SK-N-SH (cell line): ENCODE data around the gene FAM222B. TPM values are rescaled to one million over a fixed set of nuclear protein-coding genes. Genes with fewer than 3 reads are reported as not detected.
A peak's percentile ranks its signal among the peaks of the same experiment; 100 is the strongest.

Experiments
- CTCF ChIA-PET: fragments of 300-600, 350-600 bp; formaldehyde crosslinking; extraction: SDS; loops from one replicate; lab custom pipeline; 2021; lab: Yijun Ruan, JAX
- POLR2A ChIA-PET: fragments of 350-600 bp; sonication (Branson Sonifier 250); formaldehyde crosslinking; extraction: SDS; loops from one replicate; lab custom pipeline; 2020; ENCODE audit warnings: antibody characterized with exemption, inconsistent platforms; lab: Yijun Ruan, JAX
- DNase-seq: peaks from one replicate; pipeline ENCODE4 v3.0.0; 2012
- H2AFZ ChIP-seq: fragments of 200-600 bp; sonication (generic); 2 replicates; pipeline ENCODE4 v1.8.1; 2016; ENCODE audit warnings: antibody characterized with exemption, mild to moderate bottlenecking, low read depth
- H3F3A ChIP-seq: fragments of 200-600 bp; sonication (generic); replicated peaks from 2 replicates; pipeline ENCODE3; 2016; ENCODE audit warnings: antibody characterized with exemption, mild to moderate bottlenecking; ENCODE audit not compliant: insufficient read depth
- H3K27ac ChIP-seq, 2 experiments: fragments of 200-500 bp in 1 of 2; fragments of 200-600 bp in 1 of 2; sonication (Bioruptor generic) in 1 of 2; sonication (generic), shearing (Covaris generic) in 1 of 2; 2 replicates each; pipeline versions ENCODE4 v1.5.1 to v1.6.1; 2014 to 2016; ENCODE audit warnings: low read depth in 2 of 2, inconsistent platforms in 1 of 2, low read length in 1 of 2, mild to moderate bottlenecking in 1 of 2, mixed read lengths in 1 of 2
- H3K27me3 ChIP-seq: fragments of 200-600 bp; sonication (generic), shearing (Covaris generic); 2 replicates; pipeline ENCODE4 v1.6.1; 2016; ENCODE audit warnings: mixed run types; ENCODE audit not compliant: insufficient read depth
- H3K36me3 ChIP-seq, 2 experiments: fragments of 200-500 bp in 1 of 2; fragments of 200-600 bp in 1 of 2; sonication (Bioruptor generic) in 1 of 2; sonication (generic) in 1 of 2; replicated peaks in 1 of 2; 2 replicates each; pipeline versions ENCODE3 to v1.5.1; 2014 to 2016; ENCODE audit warnings: low read length in 1 of 2, mild to moderate bottlenecking in 1 of 2; ENCODE audit not compliant: insufficient read depth in 2 of 2, control insufficient read depth in 1 of 2
- H3K4me1 ChIP-seq, 2 experiments: fragments of 200-500 bp in 1 of 2; fragments of 200-600 bp in 1 of 2; sonication (Bioruptor generic) in 1 of 2; sonication (generic), shearing (Covaris generic) in 1 of 2; 2 replicates each; pipeline versions ENCODE4 v1.5.1 to v1.6.1; 2014 to 2016; ENCODE audit warnings: low read depth in 1 of 2, low read length in 1 of 2, mixed run types in 1 of 2; ENCODE audit not compliant: insufficient read depth in 2 of 2, control insufficient read depth in 1 of 2
- H3K4me2 ChIP-seq: fragments of 200-600 bp; sonication (generic), shearing (Covaris generic); 2 replicates; pipeline ENCODE4 v1.6.1; 2017; ENCODE audit warnings: mixed run types
- H3K4me3 ChIP-seq, 2 experiments: fragments of 200-500 bp in 1 of 2; fragments of 200-600 bp in 1 of 2; sonication (Bioruptor generic) in 1 of 2; sonication (generic), shearing (Covaris generic) in 1 of 2; 2 replicates each; pipeline versions ENCODE4 v1.5.1 to v1.8.1; 2014 to 2016; ENCODE audit warnings: low read depth in 2 of 2, inconsistent platforms in 1 of 2, low read length in 1 of 2, mild to moderate bottlenecking in 1 of 2, mixed read lengths in 1 of 2, moderate library complexity in 1 of 2
- H3K79me2 ChIP-seq: fragments of 200-600 bp; sonication (generic); 2 replicates; pipeline ENCODE4 v1.8.1; 2017; ENCODE audit warnings: mild to moderate bottlenecking; ENCODE audit not compliant: insufficient read depth
- H3K9ac ChIP-seq: fragments of 200-600 bp; sonication (generic); 2 replicates; pipeline ENCODE4 v1.6.1; 2017; ENCODE audit warnings: mixed run types
- H3K9me2 ChIP-seq: fragments of 200-600 bp; sonication (generic); 2 replicates; pipeline ENCODE4 v1.6.1; 2017; ENCODE audit warnings: mixed run types
- H3K9me3 ChIP-seq: fragments of 200-600 bp; sonication (generic); 2 replicates; pipeline ENCODE4 v1.6.1; 2017; ENCODE audit warnings: mixed run types, mild to moderate bottlenecking, moderate library complexity
- H4K20me1 ChIP-seq: fragments of 200-600 bp; sonication (generic); 2 replicates; pipeline ENCODE4 v1.6.1; 2017; ENCODE audit warnings: mild to moderate bottlenecking, mixed run types; ENCODE audit not compliant: insufficient read depth
- FOXM1 ChIP-seq: IDR thresholded peaks from 2 replicates; pipeline ENCODE4 v1.4.0; 2012; ENCODE audit warnings: low read depth, mild to moderate bottlenecking
- GABPA ChIP-seq: IDR thresholded peaks from 2 replicates; pipeline ENCODE4 v1.4.0; 2012; ENCODE audit warnings: low read depth, mild to moderate bottlenecking
- GATA2 ChIP-seq: sonication (generic); formaldehyde crosslinking; IDR thresholded peaks from 2 replicates; pipeline ENCODE4 v1.5.0; 2020; ENCODE audit warnings: mild to moderate bottlenecking, missing genetic modification reagents
- MEF2A ChIP-seq: IDR thresholded peaks from 2 replicates; pipeline ENCODE4 v1.4.0; 2012; ENCODE audit warnings: low read depth, borderline replicate concordance
- MXI1 ChIP-seq: IDR thresholded peaks from 2 replicates; pipeline ENCODE4 v1.6.1; 2012; ENCODE audit warnings: mild to moderate bottlenecking, low read depth, low read length, improper control_type of control experiment
- NFIC ChIP-seq: IDR thresholded peaks from 2 replicates; pipeline ENCODE4 v1.4.0; 2012; ENCODE audit warnings: borderline replicate concordance
- RCOR1 ChIP-seq: fragments of 150-350 bp; IDR thresholded peaks from 2 replicates; pipeline ENCODE4 v1.6.1; 2017; ENCODE audit warnings: antibody characterized with exemption, low read length
- REST ChIP-seq: IDR thresholded peaks from 2 replicates; pipeline ENCODE4 v1.6.1; 2012; ENCODE audit warnings: mild to moderate bottlenecking, low read depth, low read length, moderate library complexity
- SMC3 ChIP-seq: IDR thresholded peaks from 2 replicates; pipeline ENCODE4 v1.6.1; 2012; ENCODE audit warnings: low read depth, low read length, improper control_type of control experiment
- TCF12 ChIP-seq: IDR thresholded peaks from 2 replicates; pipeline ENCODE4 v1.4.0; 2012
- WGBS: methylation state at CpG from one replicate; pipeline ENCODE4 v1.1.6; 2017; ENCODE audit warnings: low lambda C conversion rate; 5-methylcytosine and 5-hydroxymethylcytosine counted together
- polyA plus RNA-seq, 3 experiments: library from polyadenylated mRNA; depleted of rRNA; stranded (reverse); fragments of >200 nt; gene quantifications; 2 replicates each; pipeline ENCODE4 v1.2.3, GENCODE V29; 2012
- TF ChIP-seq, protein P1 (sequence below): IDR thresholded peaks from 2 replicates; pipeline ENCODE4 v1.4.0; 2012; ENCODE audit warnings: low read depth, borderline replicate concordance
- TF ChIP-seq, protein P2 (sequence below): IDR thresholded peaks from 2 replicates; pipeline ENCODE4; 2012
- TF ChIP-seq, protein P3 (sequence below): fragments of 150-350 bp; IDR thresholded peaks from 2 replicates; pipeline ENCODE4 v1.6.1; 2016; ENCODE audit warnings: mild to moderate bottlenecking, low read depth, low read length

FAM222B gene
- polyA plus RNA-seq, 1 of the 3 experiments (the other 2 are of a cell fraction), result 9.0 TPM

- TF ChIP-seq, protein P1, sequence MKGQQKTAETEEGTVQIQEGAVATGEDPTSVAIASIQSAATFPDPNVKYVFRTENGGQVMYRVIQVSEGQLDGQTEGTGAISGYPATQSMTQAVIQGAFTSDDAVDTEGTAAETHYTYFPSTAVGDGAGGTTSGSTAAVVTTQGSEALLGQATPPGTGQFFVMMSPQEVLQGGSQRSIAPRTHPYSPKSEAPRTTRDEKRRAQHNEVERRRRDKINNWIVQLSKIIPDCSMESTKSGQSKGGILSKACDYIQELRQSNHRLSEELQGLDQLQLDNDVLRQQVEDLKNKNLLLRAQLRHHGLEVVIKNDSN, result no peak
- TF ChIP-seq, protein P2, sequence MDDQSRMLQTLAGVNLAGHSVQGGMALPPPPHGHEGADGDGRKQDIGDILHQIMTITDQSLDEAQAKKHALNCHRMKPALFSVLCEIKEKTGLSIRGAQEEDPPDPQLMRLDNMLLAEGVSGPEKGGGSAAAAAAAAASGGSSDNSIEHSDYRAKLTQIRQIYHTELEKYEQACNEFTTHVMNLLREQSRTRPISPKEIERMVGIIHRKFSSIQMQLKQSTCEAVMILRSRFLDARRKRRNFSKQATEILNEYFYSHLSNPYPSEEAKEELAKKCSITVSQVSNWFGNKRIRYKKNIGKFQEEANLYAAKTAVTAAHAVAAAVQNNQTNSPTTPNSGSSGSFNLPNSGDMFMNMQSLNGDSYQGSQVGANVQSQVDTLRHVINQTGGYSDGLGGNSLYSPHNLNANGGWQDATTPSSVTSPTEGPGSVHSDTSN, result no peak
- no peak for TF ChIP-seq MXI1
Observed at GRCh38 chr17:28763137-28763799, 79.3 kb downstream of the FAM222B start (continued).

DNA sequence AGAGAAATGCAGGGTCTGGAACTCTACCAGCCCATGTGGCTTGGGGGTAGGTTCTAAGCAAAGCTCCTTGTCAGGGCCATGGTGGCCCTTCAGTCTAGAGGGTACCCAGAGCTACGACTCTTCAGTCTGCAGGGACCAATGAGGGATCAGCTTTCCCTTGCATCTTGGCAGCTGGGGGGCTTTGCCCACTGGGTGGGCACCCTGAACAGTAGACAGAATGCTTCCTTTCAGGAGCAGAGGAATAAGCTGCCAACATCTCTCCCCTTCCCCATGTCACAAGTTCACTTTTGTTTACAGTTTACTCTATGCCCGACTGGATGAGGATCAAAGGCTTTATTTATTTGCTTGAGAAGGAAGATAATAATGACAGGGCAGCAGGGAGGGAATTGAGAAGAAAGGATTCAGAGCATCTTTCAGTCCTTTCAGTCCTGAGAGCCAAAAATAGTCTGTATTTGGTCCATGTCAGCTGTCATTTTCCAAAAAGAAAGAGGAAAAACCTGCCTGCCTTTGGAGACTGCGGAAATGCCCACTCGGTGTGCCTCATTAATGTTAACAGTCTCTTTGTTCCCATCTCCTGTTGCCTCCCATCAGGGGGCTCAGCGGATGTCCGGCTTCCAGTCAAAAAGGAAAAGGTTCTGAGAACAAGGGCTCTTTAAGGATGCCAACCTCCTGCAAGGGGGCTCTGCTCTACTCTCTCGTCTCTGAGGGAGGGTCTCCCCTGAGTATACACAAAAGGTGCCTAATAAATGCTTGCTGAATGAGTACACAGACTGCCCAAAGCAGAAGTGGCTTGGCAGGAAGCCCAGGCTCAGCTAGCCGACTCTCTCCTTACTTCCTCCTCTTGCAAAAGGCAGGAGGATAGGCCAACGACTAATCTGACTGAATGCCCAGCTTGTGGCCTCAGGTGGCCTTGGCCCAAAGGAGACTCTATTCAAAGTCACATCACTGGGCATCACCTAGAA is 81.7 kb downstream of the FAM222B start:
- CTCF ChIA-PET, result interaction anchor here (0.9 to 6.5 kb wide), 8 partner anchors 12 to 356 kb away, joined by 3 to 125 read pairs (median 35); partner anchors contain the start of genes DHRS13, FLOT2, NEK8 and TLCD1
- POLR2A ChIA-PET, result no interaction called here
- peaks cover 32% of the 10 kb centered on the region for H3F3A ChIP-seq
- TF ChIP-seq NFIC (peak; percentile 44), GATA2 (CRISPR knock-in tag) (no peak)
- TF ChIP-seq, all 33 proteins: peak for 1
- H3K27ac ChIP-seq, result 0 out of 4 replicates have a peak overlapping the region, but pooled peaks of 1 of the 2 experiments have one; percentile 16
- peaks cover 5% of the 10 kb centered on the region; the same call in 1 of the 2 replicates for H4K20me1 ChIP-seq
- H3K9me3 ChIP-seq, result no peaks in the 10 kb centered on the region
- no peak overlapping the region for H3K4me3 ChIP-seq
- 61% methylated on average over 9 of the region's 9 CpGs for WGBS
- H3K79me2 ChIP-seq, result peaks cover 7% of the 10 kb centered on the region; the same call in 1 of the 2 replicates
- H3K27me3 ChIP-seq, result no peaks in the 10 kb centered on the region
- H3K36me3 ChIP-seq, result peaks cover 12 to 47% of the 10 kb centered on the region in 2 experiments
- peaks cover 0 to 19% of the 10 kb centered on the region in 2 experiments; a peak in 1 of 4 replicates for H3K4me1 ChIP-seq
- H3K9ac ChIP-seq, result no peak overlapping the region
- no peak for DNase-seq
- no peaks in the 10 kb centered on the region for H3K9me2 ChIP-seq
- no peak overlapping the region for H2AFZ ChIP-seq
- H3K4me2 ChIP-seq, result no peak overlapping the region

GRCh38 chr17:28759256-28759865 is 83.2 kb downstream of the FAM222B start:
- no peak overlapping the region for H3K9ac ChIP-seq
- peaks cover 5% of the 10 kb centered on the region; the same call in 1 of the 2 replicates for H4K20me1 ChIP-seq
- peaks cover 39% of the 10 kb centered on the region for H3F3A ChIP-seq
- no peaks in the 10 kb centered on the region for H3K9me2 ChIP-seq
- H3K4me2 ChIP-seq, result no peak overlapping the region
- no peak overlapping the region for H2AFZ ChIP-seq
- DNase-seq, result no peak
- H3K27ac ChIP-seq, result no peak overlapping the region
- H3K36me3 ChIP-seq, result peaks cover 14 to 37% of the 10 kb centered on the region in 2 experiments
- ChIA-PET CTCF (interaction anchor here (1.2 to 6.5 kb wide), 3 partner anchors 11 to 120 kb away, joined by 3 to 125 read pairs (median 84); partner anchors contain the start of genes NEK8, TLCD1 and TRAF4), POLR2A (no interaction called here)
- no peaks in the 10 kb centered on the region for H3K9me3 ChIP-seq
- H3K4me1 ChIP-seq, result peaks cover 0 to 19% of the 10 kb centered on the region in 2 experiments; a peak in 1 of 4 replicates
- peaks cover 7% of the 10 kb centered on the region; the same call in 1 of the 2 replicates for H3K79me2 ChIP-seq
- 92% methylated on average over 14 of the region's 18 CpGs for WGBS
- no peak overlapping the region for H3K4me3 ChIP-seq
- H3K27me3 ChIP-seq, result no peaks in the 10 kb centered on the region
- TF ChIP-seq, protein P3, sequence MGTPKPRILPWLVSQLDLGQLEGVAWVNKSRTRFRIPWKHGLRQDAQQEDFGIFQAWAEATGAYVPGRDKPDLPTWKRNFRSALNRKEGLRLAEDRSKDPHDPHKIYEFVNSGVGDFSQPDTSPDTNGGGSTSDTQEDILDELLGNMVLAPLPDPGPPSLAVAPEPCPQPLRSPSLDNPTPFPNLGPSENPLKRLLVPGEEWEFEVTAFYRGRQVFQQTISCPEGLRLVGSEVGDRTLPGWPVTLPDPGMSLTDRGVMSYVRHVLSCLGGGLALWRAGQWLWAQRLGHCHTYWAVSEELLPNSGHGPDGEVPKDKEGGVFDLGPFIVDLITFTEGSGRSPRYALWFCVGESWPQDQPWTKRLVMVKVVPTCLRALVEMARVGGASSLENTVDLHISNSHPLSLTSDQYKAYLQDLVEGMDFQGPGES, result no peak
- no peak for TF ChIP-seq NFIC
- TF ChIP-seq FOXM1, result no peak
- TF ChIP-seq RCOR1, result no peak
- TF ChIP-seq SMC3, result no peak
- TF ChIP-seq GABPA, result no peak
- TF ChIP-seq REST, result no peak
- no peak for TF ChIP-seq MEF2A
- TF ChIP-seq TCF12, result no peak
